ENCODE results near the gene NKD2.

NKD2 gene

DNA sequence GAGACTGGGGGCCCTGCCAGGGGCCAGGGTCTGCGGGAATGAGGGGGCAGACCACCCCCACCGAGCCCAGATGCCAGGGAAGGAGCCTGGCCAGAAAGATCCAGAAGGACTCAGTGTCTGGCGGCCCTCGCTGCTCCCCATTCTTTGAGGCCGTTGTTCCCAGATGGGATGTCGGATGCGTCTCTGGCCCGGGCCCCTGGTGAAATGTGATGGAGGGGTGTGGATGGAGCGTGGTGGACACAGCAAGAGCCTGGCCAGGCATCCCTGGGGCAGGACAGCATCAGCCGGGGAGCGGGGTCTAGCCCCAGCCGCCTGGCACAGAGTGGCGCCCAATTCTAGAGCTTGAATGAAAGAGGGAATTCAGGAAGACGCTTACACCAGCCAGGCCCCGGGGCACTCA is 46.2 kb upstream of the NKD2 start:
- in situ Hi-C loops (cut with MboI; ENCODE audit: low sequenced_read_pairs, unreplicated experiment), result no loop called here
- no peak for DNase-seq (ENCODE audit: low spot score)
- TF ChIP-seq, protein P1, sequence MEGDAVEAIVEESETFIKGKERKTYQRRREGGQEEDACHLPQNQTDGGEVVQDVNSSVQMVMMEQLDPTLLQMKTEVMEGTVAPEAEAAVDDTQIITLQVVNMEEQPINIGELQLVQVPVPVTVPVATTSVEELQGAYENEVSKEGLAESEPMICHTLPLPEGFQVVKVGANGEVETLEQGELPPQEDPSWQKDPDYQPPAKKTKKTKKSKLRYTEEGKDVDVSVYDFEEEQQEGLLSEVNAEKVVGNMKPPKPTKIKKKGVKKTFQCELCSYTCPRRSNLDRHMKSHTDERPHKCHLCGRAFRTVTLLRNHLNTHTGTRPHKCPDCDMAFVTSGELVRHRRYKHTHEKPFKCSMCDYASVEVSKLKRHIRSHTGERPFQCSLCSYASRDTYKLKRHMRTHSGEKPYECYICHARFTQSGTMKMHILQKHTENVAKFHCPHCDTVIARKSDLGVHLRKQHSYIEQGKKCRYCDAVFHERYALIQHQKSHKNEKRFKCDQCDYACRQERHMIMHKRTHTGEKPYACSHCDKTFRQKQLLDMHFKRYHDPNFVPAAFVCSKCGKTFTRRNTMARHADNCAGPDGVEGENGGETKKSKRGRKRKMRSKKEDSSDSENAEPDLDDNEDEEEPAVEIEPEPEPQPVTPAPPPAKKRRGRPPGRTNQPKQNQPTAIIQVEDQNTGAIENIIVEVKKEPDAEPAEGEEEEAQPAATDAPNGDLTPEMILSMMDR (IDR thresholded peaks at IDR 0.05; ENCODE audit: borderline replicate concordance, control extremely low read depth, extremely low read depth, insufficient read depth, missing control alignments), result no peak

DNA sequence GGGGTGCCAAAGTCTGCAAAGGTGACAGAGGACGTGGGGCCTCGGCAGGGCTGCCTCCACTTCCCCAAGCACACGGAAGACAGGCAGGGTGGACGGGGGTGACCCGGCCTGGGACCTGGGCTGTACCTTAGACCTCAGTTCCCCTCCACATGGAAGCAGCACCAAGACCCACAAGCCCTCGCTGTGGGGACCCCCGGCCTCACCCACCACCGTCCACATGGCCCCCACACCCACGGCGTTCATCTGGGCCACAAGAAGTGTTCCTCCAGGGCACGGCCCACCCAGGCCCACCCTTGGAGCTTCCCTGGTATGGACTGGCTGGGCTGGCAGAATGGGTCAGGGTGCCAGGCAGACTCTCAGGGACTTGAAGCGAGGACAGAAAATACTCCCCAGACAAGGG is 45.8 kb upstream of the NKD2 start:
- no peak for DNase-seq (ENCODE audit: low spot score)
- TF ChIP-seq, protein P1 (IDR thresholded peaks at IDR 0.05; ENCODE audit: borderline replicate concordance, control extremely low read depth, extremely low read depth, insufficient read depth, missing control alignments), result no peak
- in situ Hi-C loops (cut with MboI; ENCODE audit: low sequenced_read_pairs, unreplicated experiment), result no loop called here

DNA sequence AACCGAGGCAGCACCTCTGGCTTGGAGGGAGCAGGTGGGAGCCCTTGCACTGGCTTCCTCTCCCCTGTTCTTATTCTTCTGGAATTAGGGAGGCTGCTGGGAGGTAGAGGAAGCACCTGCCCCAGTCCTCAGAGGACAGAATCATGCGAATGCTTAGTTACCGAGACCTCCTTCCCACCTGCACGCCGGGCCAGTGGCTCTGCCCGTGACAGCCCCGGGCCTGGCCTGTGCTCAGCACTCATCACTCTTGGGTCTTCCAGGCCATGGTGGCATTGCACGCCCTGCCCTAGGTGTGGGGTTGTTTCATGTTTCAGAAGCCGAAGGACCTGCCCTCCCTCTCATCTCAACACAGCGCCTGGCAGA is 45.3 kb upstream of the NKD2 start:
- TF ChIP-seq, protein P1 (IDR thresholded peaks at IDR 0.05; ENCODE audit: borderline replicate concordance, control extremely low read depth, extremely low read depth, insufficient read depth, missing control alignments), result no peak
- no peak for DNase-seq (ENCODE audit: low spot score)
- in situ Hi-C loops (cut with MboI; ENCODE audit: low sequenced_read_pairs, unreplicated experiment), result no loop called here

DNA sequence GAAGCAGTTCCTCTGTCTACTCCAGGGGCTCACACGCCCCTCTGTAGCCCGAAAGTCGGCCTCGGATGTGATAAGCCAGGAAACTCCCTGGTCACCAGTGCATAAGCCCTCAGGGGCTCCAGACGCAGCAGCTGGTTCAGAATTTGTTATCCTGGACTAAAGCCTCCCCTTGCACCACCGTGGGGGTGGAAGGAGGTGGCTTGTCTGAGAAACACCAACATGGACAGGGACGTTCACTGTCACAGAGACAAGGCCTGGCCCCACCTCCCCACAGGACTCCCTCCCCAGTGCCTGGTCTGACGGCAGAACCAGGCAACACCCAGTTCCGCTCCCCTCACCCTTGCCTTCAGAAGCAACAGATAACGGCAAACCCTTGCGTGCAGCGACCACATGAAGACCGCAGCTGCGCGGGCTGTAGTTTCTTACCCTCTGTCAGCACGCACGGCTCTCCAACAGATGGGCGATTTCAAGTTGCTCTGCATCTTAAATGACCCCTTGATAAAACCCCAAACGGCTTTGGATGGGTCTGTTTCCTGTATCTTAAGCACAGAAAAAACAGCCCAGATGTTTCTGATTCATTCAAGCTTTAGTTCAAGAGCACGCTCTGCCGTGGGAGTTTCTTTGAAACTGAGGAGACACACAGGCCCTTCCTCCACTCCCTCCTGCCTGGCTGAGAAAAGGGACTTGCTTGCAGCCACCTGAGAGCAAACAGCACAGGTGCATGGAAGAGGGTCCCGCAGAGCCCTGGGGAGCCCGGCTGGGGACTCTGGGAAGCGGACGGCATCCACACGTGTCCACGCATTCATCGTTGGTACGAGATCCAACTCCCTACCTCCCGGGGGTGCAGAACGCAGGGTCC is 44.7 kb upstream of the NKD2 start:
- TF ChIP-seq, protein P1 (IDR thresholded peaks at IDR 0.05; ENCODE audit: borderline replicate concordance, control extremely low read depth, extremely low read depth, insufficient read depth, missing control alignments), result no peak
- in situ Hi-C loops (cut with MboI; ENCODE audit: low sequenced_read_pairs, unreplicated experiment), result no loop called here
- DNase-seq (ENCODE audit: low spot score), result no peak

DNA sequence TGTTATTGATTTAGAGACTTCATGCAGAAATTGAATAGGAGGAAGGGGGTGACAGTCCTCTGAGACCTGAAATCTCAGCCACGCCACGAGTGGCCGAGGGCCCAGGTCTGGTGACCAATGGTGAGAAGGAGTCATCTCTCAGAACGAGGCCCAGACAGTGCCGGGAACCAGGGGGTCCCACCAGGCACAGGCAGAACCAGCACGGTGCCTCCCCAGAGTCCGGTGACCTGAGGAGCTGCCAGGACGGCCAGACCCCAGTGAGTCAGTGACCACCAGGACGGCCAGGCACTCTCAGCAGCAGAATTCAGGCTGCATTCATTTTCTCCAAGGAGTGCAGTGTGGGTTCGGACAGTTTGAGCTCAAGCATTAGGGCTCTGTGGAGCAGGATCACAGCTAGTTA is 43.8 kb upstream of the NKD2 start:
- in situ Hi-C loops (cut with MboI; ENCODE audit: low sequenced_read_pairs, unreplicated experiment), result no loop called here
- TF ChIP-seq, protein P1 (IDR thresholded peaks at IDR 0.05; ENCODE audit: borderline replicate concordance, control extremely low read depth, extremely low read depth, insufficient read depth, missing control alignments), result no peak
- no peak for DNase-seq (ENCODE audit: low spot score)

DNA sequence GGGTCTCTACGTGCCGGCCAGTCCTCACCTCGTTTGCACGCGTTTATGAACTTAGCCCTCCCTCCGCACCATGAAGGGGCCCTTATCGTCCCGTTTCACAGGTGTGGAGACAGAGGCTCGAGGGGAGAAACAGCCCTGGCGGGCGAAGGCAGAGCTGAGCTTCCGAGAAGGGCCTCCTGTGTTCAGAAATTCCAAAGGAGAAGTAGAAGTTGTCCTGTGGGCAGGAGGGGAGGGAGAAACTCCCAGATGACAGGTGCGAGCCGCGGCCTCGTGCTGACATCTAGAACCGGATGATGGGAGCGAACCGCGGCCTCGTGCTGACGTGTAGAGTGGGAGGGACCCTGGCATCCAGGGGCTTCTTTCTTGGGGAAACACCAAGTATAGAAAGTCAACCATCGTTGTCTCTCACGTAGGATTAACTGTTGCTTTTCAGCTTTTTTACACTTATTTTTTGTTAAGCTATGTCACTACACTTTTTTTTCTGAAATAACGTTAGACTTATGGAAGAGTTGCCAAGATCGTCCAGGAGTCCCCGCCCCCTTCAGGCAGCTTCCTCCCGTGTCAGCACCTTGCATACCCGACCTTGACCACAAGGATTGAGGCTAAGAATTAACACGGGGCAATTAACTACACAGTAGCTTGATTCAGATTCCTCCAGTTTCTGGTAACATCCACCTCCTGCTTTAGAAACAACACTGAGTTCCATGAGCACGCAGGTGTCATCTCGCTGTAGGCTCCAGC is 42.8 kb upstream of the NKD2 start:
- DNase-seq (ENCODE audit: low spot score), result no peak

More for the DNA sequence above, 42.8 kb upstream of the NKD2 start:
- TF ChIP-seq, protein P1 (IDR thresholded peaks at IDR 0.05; ENCODE audit: borderline replicate concordance, control extremely low read depth, extremely low read depth, insufficient read depth, missing control alignments), result no peak
- in situ Hi-C loops (cut with MboI; ENCODE audit: low sequenced_read_pairs, unreplicated experiment), result no loop called here

Measured in GM13976 (cell line).